HepG2 (cell line): ENCODE results near the gene ZPR1. TPM values are rescaled to one million over a fixed set of nuclear protein-coding genes. Genes with fewer than 3 reads are reported as not detected.

ENCODE experiments used
- ATAC-seq: fragments of 200-7000 bp; cut with Tn5 transposase; 3 replicates; pipeline ENCODE4 v1.9.1; 2020; ENCODE audit warnings: mild to moderate bottlenecking, moderate library complexity
- BruUV-seq: library from RNA; stranded (reverse); fragments of 400-500 nt; replicated peaks from 2 replicates; lab custom pipeline; 2021; lab: Mats Ljungman, UMichigan
- CTCF ChIA-PET: fragments of 300-600 bp; formaldehyde crosslinking; extraction: SDS; loops from one replicate; lab custom pipeline; 2021; ENCODE audit warnings: low total read pairs, inconsistent platforms, low intra/inter-chr PET ratio; lab: Yijun Ruan, JAX
- POLR2A ChIA-PET: fragments of 350-600 bp; sonication (Branson Sonifier 250); formaldehyde crosslinking; loops from one replicate; lab custom pipeline; 2020; ENCODE audit warnings: antibody characterized with exemption, inconsistent platforms; lab: Yijun Ruan, JAX
- DNase-seq: peaks from one replicate; pipeline ENCODE4 v3.0.0-alpha.2; 2015; ENCODE audit warnings: low spot score
- FAIRE-seq: peaks from 3 replicates; lab custom pipeline; 2011; peaks lifted over from hg19 to GRCh38; lab: Jason Lieb, UNC
- H2AFZ ChIP-seq: one replicate; pipeline ENCODE4 v1.6.1; 2011; ENCODE audit warnings: low read length, inconsistent platforms
- H3K27ac ChIP-seq: fragments of 300-600 bp; 3 replicates; pipeline ENCODE4 v1.8.0; 2011; ENCODE audit warnings: mixed run types, mild to moderate bottlenecking, mixed read lengths, low read length, inconsistent platforms; ENCODE audit not compliant: insufficient read depth; ENCODE audit errors: extremely low read length
- H3K27me3 ChIP-seq, 2 experiments: fragments of 200-600 bp in 1 of 2; 2 replicates in 1 of 2; 3 replicates in 1 of 2; pipeline versions ENCODE4 v1.6.0 to v1.8.0; 2011; ENCODE audit warnings: low read length in 2 of 2, mild to moderate bottlenecking in 2 of 2, moderate library complexity in 2 of 2, inconsistent platforms in 1 of 2; ENCODE audit not compliant: insufficient read depth in 2 of 2, control insufficient read depth in 1 of 2
- H3K36me3 ChIP-seq, 2 experiments: fragments of 200-600 bp in 1 of 2; replicated peaks in 1 of 2; 2 replicates in 1 of 2; 3 replicates in 1 of 2; pipeline versions ENCODE4 v1.5.1 to v1.8.0; 2011; ENCODE audit warnings: low read length in 2 of 2, inconsistent platforms in 1 of 2; ENCODE audit not compliant: insufficient read depth in 2 of 2, control insufficient read depth in 1 of 2
- H3K4me1 ChIP-seq: 2 replicates; pipeline ENCODE4 v1.5.1; 2012; ENCODE audit warnings: low read length, inconsistent platforms; ENCODE audit not compliant: insufficient read depth
- H3K4me2 ChIP-seq: 2 replicates; pipeline ENCODE4 v1.6.0; 2011; ENCODE audit warnings: low read depth, low read length, inconsistent platforms
- H3K4me3 ChIP-seq, 3 experiments: fragments of 200-600 bp in 1 of 3; sonication (generic), shearing (Covaris generic) in 1 of 3; replicated peaks in 1 of 3; 2 replicates each; pipeline ENCODE4 v1.5.1; 2011 to 2016; ENCODE audit warnings: low read length in 3 of 3, inconsistent platforms in 2 of 3, low read depth in 2 of 3, mild to moderate bottlenecking in 2 of 3, control low read depth in 1 of 3, mixed read lengths in 1 of 3; ENCODE audit not compliant: insufficient read depth in 1 of 3
- H3K79me2 ChIP-seq: one replicate; pipeline ENCODE4 v1.6.1; 2011; ENCODE audit warnings: low read length, inconsistent platforms; ENCODE audit not compliant: insufficient read depth
- H3K9ac ChIP-seq: 2 replicates; pipeline ENCODE4 v1.6.0; 2011; ENCODE audit warnings: mild to moderate bottlenecking, low read depth, low read length, inconsistent platforms; ENCODE audit not compliant: insufficient read depth
- H3K9me3 ChIP-seq: 2 replicates; pipeline ENCODE4 v1.5.1; 2012; ENCODE audit warnings: mild to moderate bottlenecking, low read length
- H4K20me1 ChIP-seq: 2 replicates; pipeline ENCODE4 v1.6.0; 2011; ENCODE audit warnings: inconsistent platforms, mild to moderate bottlenecking, low read length, moderate library complexity; ENCODE audit not compliant: insufficient read depth
- CBFB ChIP-seq: sonication (generic); formaldehyde crosslinking; IDR thresholded peaks from 2 replicates; pipeline ENCODE4 v1.4.0; 2020; ENCODE audit warnings: missing genetic modification reagents
- CENPT ChIP-seq: sonication (generic); formaldehyde crosslinking; IDR thresholded peaks from 2 replicates; pipeline ENCODE4 v1.8.0; 2022; ENCODE audit warnings: low read depth, mild to moderate bottlenecking, moderate library complexity, missing genetic modification reagents
- GRHL1 ChIP-seq: sonication (generic); formaldehyde crosslinking; conservative IDR thresholded peaks from 2 replicates; pipeline ENCODE4 v1.8.0; 2022; ENCODE audit warnings: missing genetic modification reagents
- HNRNPLL ChIP-seq: fragments of 200-400 bp; formaldehyde crosslinking; IDR thresholded peaks from 2 replicates; pipeline ENCODE4 v1.6.1; 2017; ENCODE audit warnings: mild to moderate bottlenecking, low read depth, low read length; ENCODE audit not compliant: poor library complexity, severe bottlenecking
- IRX3 ChIP-seq: sonication (generic); formaldehyde crosslinking; IDR thresholded peaks from 2 replicates; pipeline ENCODE4 v1.8.1; 2023; ENCODE audit warnings: mild to moderate bottlenecking, low read depth, missing genetic modification reagents, borderline replicate concordance
- TBX3 ChIP-seq: fragments of 450-650 bp; IDR thresholded peaks from 2 replicates; pipeline ENCODE4 v1.6.1; 2017; ENCODE audit warnings: antibody characterized with exemption, mild to moderate bottlenecking, inconsistent platforms, borderline replicate concordance
- TRIM24 ChIP-seq: sonication (generic); formaldehyde crosslinking; IDR thresholded peaks from 2 replicates; pipeline ENCODE4 v1.8.0; 2022; ENCODE audit warnings: mild to moderate bottlenecking, missing genetic modification reagents
- ZNF136 ChIP-seq: sonication (generic); formaldehyde crosslinking; IDR thresholded peaks from 2 replicates; pipeline ENCODE4 v1.8.1; 2022; ENCODE audit warnings: low read depth, mild to moderate bottlenecking, moderate library complexity, missing genetic modification reagents
- ZNF20 ChIP-seq: sonication (generic); formaldehyde crosslinking; IDR thresholded peaks from 2 replicates; pipeline ENCODE4 v1.4.0; 2020; ENCODE audit warnings: mild to moderate bottlenecking, moderate library complexity, missing genetic modification reagents
- ZNF333 ChIP-seq: sonication (generic); formaldehyde crosslinking; IDR thresholded peaks from 2 replicates; pipeline ENCODE4 v1.4.0; 2020; ENCODE audit warnings: mild to moderate bottlenecking, missing genetic modification reagents, borderline replicate concordance
- ZNF431 ChIP-seq: sonication (generic); formaldehyde crosslinking; IDR thresholded peaks from 2 replicates; pipeline ENCODE4 v1.9.0; 2022; ENCODE audit warnings: missing genetic modification reagents, low read depth, mild to moderate bottlenecking, borderline replicate concordance
- ZNF646 ChIP-seq: sonication (generic); formaldehyde crosslinking; IDR thresholded peaks from 2 replicates; pipeline ENCODE4 v1.9.0; 2021; ENCODE audit warnings: mild to moderate bottlenecking, missing genetic modification reagents
- ZSCAN5A ChIP-seq: sonication (generic); formaldehyde crosslinking; IDR thresholded peaks from 2 replicates; pipeline ENCODE4 v1.8.0; 2022; ENCODE audit warnings: mild to moderate bottlenecking, missing genetic modification reagents, borderline replicate concordance
- WGBS: methylation state at CpG from one replicate; pipeline ENCODE4 v1.1.6; 2017; ENCODE audit warnings: low lambda C conversion rate; 5-methylcytosine and 5-hydroxymethylcytosine counted together
- in situ Hi-C: cut with HindIII; loops from 2 replicates; pipeline ENCODE4 v1.10.0; 2017; ENCODE audit warnings: low pct_unique_long_range_greater_than_20kb; ENCODE audit not compliant: extremely low pct_ligation_motif_present
- intact Hi-C: fragments of 100-400 bp; cut with micrococcal nuclease; formaldehyde crosslinking; loops from one replicate; pipeline ENCODE4 v1.10.0; 2022; ENCODE audit not compliant: unreplicated experiment
- polyA plus RNA-seq, 8 experiments: library from polyadenylated mRNA; depleted of rRNA in 3 of 8; stranded (reverse) in 7 of 8; unstranded in 1 of 8; fragments of >200 nt; fragmentation: Illumina TruSeq in 4 of 8; extraction: Trizol in 4 of 8; gene quantifications; 2 replicates each; pipeline versions ENCODE4 v1.2.1 to v1.2.3, GENCODE V29; 2011 to 2016; ENCODE audit warnings: low read depth in 4 of 8, missing spikeins in 1 of 8, mixed read lengths in 1 of 8; ENCODE audit not compliant: insufficient read depth in 1 of 8
- total RNA-seq, 5 experiments: library from RNA; depleted of rRNA; stranded (reverse); fragments of >200 nt; fragmentation: Illumina TruSeq; extraction: Trizol; gene quantifications; 2 replicates each; pipeline ENCODE4 v1.2.3, GENCODE V29; 2016; ENCODE audit warnings: low read depth in 1 of 5

The ZPR1 gene
- total and polyA plus RNA-seq, 2 of the 13 experiments (the other 11 are each of a cell fraction or from before 2014, with no cell fraction given) = 40.0 to 79.3 TPM

GRCh38 chr11:116833816-116834534 lies 46.2 kb upstream of the ZPR1 start:
- no peaks in the 10 kb centered on the region for H3K9me3 ChIP-seq
- H3K4me2 ChIP-seq = peak overlapping the region; percentile 79
- peak overlapping the region; percentile 99 for H3K27ac ChIP-seq
- BruUV-seq = no TSS peak
- peaks cover 52% of the 10 kb centered on the region for H3K79me2 ChIP-seq
- FAIRE-seq (peak; percentile 66), DNase-seq (peak; percentile 53), ATAC-seq (peak; percentile 7)
- no peak overlapping the region for H3K4me3 ChIP-seq
- no peaks in the 10 kb centered on the region for H3K27me3 ChIP-seq
- peak overlapping the region; percentile 24 for H3K9ac ChIP-seq
- in situ Hi-C loops (no loop called here), intact Hi-C loops (no loop called here)
- ChIA-PET CTCF (no interaction called here), POLR2A (interaction anchor here (0.7 to 18.4 kb wide), 12 partner anchors 7 to 311 kb away, joined by 3 to 1365 read pairs (median 34); partner anchors contain the start of genes APOA4, APOA5, APOC3 and BUD13)
- no peaks in the 10 kb centered on the region; a peak in 2 of 5 replicates for H3K36me3 ChIP-seq
- H4K20me1 ChIP-seq = peaks cover 9% of the 10 kb centered on the region; the same call in 1 of the 2 replicates
- H2AFZ ChIP-seq = no peak overlapping the region
- H3K4me1 ChIP-seq = peaks cover 85% of the 10 kb centered on the region
- WGBS = 32% methylated on average over 13 of the region's 14 CpGs
- TF ChIP-seq GRHL1 (CRISPR knock-in tag) (no peak), CENPT (CRISPR knock-in tag) (no peak), CBFB (CRISPR knock-in tag) (no peak), ZNF20 (CRISPR knock-in tag) (no peak), ZNF431 (CRISPR knock-in tag) (no peak), ZNF136 (CRISPR knock-in tag) (no peak), IRX3 (CRISPR knock-in tag) (peak; percentile 73), TBX3 (no peak), ZSCAN5A (CRISPR knock-in tag) (peak; percentile 89; the same call in 1 of the 2 replicates), ZNF646 (CRISPR knock-in tag) (no peak), HNRNPLL (no peak), TRIM24 (CRISPR knock-in tag) (no peak), ZNF333 (CRISPR knock-in tag) (no peak)
